NCI-H774 (cell line): Measurements from ENCODE around the gene GPR68.
"Not testable (repeated sequence)": the region's sequence is repeated elsewhere in the genome, so short reads cannot be mapped to it uniquely, and the experiment has no call there.

Source experiments
- DNase-seq: peaks from one replicate; lab custom pipeline; 2025; lab: John Stamatoyannopoulos, UW

Gene GPR68

DNA sequence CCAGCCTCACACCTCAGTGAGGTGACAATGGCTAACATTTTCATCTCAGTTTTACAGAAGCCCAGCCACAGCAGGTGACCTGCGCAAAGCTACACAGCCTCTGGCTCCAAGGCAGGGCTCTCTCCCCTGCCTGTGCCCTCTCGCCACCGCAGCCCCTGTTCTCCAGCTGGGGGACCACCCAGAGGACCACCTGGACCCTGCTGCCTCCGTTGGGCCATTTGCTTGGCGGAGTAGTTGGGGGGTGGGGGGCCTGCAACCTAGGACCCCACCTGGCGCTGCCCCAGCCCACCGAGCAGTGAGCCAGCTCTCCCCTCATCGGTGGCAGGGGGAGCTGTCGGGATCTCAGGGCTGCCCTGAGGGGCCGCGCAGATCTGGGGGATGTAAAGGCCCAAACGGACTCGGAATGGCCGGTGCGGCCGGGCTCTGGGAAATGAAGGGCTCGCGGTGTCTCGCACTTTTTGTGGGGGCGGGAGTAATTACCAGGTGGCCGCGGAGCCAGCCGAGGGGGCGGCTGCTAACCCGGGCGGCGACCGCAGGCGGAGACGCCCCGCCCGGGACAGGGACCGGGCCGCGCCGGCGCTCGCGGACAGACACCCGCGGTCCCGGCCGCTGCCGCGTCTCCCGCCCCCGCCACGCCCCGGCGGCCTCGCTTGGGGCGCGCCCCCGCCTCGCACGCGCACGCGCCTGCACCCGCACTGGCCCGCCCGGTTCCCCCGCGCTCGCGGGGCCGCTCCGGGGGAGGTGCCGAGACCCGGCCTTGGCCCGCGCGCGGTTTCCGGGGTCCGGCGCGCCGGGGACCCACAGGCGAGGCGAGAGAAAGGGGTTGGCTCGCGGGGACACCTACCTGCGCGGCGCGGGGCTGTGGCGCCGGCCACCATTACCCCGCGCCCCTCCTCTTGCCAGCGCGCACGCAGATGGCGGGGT is 8.6 kb upstream of the GPR68 start:
- peak; percentile 58 for DNase-seq

DNA sequence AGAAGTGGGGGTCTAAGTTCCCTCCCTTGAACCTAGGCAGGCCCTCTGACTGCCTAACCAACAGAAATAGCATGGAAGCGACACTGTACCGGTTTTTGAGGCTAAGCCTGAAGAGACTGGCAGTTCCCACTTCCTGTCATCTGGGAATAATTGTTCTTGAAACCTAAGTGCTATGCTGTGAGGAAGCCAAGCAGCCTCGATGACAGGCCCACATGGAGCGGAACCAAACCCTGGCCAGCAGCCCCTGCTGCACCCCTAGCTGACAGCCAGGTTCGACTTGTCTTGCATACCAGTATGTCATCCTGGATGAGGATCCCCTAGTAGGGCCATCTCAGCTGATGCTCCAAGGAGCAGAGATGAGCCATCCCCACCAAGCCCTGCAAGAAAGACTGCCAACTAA is 6.4 kb upstream of the GPR68 start:
- DNase-seq, result no peak

DNA sequence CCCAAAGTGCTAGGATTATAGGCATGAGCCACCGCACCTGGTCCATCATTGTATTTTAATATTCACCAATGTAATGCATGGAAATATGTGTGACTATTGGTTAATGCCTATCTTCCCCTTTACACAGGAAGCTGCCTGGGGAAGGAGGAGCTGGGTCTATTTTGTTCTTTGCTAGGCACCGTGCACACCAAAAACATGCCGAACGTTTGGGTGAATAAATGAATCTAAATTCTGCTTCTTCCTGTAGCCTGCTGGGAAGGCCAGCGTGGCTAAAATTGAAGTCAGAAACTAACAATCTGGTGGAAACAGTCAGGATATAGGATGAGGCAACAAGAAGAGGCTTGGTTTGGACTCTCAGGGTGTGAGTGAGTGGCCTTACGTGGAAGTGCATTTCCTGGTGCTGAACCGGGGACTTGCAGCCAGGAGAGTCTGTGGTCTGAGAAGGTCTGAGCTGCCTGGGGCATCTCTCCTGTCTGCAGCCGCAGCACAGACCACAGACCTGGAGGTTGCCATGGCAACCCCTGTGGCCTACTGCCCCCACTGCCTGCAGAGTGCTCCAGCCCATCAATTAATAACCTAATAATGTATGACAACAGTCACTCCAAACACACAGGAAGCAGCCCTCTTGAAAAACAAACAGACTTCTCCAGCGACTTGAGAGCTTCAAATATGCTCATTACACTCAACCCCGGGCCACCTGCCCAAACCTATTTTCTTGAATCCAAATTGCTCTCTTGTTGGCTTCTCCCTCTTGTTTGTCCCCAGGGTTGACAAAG is 5.5 kb upstream of the GPR68 start:
- DNase-seq, result peak; percentile 81

DNA sequence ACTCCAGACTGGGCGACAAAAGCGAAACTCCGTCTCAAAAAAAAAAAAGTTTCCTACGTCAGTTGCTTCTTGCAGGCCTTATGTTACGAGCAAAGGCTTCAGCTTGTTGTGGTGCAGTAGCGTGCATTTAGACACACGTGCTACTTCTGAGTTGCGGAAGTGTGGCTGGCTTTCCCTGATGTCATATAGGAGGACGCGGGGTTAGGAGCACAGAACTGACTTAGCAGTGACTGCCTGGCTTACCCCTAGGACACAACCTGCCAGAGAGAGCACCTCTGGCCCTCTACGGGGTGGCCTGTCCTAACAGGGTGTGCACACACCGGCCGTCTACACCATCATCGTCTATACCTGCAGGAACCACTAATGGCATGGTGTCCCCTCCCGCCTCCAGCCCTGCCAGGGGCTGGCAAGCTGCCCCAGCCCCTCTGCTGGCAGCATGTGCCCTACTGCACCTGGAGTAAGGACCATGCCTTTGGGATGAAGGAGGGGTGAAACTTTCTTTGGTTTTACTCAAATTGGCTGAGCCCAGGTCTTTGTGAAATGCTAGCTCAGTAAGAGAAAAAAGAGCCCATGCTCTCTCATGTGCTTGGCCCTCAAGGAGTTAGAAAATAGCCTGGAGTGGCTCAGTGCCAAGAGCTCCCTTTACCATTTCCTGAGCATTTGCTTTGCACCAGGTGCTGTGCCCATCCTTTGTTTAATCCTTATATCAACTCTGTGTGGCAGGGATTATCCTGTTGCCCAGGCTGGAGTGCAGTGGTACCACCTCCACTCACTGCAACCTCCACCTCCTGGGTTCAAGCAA is 1.7 kb upstream of the GPR68 start:
- DNase-seq, result peak; percentile 19

DNA sequence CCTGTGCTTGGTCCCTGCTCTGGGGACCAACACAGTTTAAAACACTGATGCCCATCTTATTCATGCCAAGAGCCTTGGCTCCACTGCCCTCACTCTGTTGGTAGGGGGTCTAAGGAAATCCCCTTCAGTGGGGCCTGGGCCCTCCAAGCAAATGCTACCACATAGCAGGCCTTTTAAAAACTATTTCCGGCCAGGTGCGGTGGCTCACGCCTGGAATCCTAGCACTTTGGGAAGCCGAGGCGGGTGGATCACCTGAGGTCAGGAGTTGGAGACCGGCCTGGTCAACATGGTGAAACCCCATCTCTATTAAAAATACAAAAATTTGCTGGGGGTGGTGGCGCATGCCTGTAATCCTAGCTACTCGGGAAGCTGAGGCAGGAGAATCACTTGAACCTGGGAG is 1.1 kb upstream of the GPR68 start:
- not testable (repeated sequence) for DNase-seq

DNA sequence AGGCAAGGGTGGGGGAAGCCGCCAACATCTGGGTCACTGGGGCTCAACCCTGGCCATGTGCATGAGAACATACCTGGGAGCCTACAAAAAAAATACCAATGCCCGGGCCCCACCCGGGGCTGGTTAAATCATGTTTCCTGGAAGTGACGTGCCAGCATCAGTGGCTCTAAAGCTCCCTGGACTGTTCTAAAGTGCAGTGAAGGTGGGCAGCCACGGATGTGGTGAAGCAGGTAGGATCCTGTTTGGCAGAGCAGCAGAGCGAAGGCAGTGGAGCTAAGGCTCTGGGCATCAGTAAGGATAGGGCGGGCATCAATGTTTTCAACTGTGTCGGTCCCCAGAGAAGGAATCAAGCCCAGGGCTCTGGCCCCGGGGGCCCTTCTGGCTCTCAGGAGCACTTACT is 525 bp upstream of the GPR68 start:
- no peak for DNase-seq

DNA sequence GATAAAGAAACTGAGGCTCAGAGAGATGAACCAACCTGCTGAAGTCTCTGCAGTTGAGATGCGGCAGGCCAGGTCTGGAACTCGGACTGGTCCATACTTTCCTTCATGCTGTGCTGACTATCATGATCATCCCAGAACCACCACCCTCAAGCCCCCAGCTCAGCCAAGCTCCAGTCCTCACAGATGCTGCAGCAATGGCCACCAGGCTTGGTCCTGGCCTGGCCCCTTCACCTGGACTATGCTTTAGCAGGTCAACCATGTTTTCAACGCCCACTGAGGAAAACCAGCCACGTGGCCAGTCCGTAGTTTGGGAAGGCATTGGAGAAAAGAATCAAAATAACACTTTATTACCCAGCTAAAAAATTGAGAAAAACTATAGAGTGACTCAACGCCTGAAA is 1.4 kb downstream of the GPR68 start:
- DNase-seq, result no peak

DNA sequence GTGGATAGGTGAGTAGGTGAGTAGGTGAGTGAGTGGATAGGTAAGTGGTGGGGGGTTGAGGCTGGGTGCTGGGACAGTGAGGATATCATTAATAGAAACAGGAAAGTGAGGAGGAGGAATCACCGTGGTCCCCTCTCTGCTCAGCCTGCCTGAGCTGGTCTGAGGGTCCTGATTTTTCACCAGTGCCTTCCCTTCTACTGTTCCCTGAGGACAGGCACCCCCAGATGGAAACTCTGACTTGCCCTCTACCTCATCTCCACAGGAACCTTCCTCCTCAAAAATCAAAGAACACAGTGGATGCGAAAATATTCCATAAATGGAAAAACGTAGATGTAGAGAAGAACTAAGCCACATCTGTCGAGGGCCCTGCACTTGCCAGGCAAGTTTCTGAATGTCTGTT is 1.9 kb downstream of the GPR68 start:
- no peak for DNase-seq

DNA sequence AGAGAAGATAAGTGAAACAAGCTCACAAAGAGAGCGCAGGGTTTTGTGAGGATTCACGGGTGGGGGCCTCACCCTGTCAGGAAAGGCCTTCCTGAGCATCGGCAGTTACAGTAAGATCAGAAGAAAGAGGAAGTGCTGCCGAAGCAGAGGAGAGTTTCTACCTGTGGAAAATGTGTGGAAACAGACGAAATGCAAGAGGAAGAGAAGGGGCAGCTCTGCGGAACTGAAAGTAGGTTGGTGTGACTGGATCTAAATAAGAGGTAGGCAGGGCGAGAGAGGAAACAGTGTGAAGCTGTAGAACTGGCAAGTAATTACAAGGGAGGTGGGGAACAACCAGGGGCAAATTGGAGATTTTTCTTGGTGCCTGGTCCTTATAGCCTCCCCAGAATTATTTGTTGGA is 2.6 kb downstream of the GPR68 start:
- DNase-seq, result no peak

DNA sequence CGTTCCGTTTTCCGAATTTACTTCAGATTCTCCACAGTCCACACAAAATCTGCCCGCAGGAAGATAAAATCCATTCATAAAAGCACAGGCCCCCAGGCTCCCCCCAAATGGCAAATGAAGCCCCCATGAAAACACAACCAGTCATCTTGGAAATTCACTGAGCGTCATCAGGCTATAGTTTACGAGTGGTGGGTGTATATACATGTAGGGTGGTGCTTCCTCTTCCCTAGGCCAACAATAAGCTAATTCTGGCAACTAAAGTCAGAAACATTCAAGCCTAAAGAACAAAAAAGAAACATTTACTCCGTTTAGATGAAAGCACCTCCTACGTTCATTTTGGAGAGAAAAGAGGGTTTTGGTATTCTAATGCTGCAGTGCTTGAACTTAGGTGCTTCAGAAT is 5.8 kb downstream of the GPR68 start:
- DNase-seq, result no peak

DNA sequence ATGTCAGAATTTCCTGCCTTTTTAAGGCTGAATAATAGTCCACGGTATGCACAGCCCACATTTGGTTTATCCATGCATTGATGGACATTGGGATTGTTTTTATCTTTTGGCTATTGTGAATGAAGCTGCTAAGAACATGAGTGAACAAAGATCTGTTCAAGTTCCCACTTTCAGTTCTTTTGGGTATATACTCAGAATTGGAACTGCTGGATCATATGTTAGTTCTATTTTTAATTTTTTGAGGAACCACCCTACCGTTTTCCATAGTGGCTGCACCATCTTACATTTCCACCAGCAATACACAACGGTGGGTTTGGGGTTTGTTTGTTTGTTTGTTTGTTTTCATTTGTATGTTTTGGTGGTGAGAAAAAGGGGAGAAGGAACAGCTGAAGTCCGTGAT is 6.4 kb downstream of the GPR68 start:
- no peak for DNase-seq

DNA sequence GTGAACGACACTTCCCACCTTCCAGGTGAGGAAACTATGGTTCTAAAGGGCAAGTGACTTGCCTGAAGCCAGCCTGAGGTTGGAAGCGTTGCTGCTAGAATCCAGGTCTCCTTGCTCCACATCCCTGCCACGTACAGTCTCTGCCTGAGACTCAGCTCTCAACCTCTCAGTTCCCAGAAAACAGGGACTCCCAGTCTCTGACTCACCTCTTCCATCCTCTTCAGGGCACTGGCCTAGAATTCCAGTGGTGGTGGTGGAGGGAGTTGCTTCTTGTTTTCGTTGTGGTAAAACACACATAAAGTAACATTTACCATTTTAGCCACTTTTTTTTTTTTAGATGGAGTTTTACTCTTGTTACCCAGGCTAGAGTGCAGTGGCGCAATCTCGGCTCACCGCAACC is 7.3 kb downstream of the GPR68 start:
- DNase-seq, result no peak

DNA sequence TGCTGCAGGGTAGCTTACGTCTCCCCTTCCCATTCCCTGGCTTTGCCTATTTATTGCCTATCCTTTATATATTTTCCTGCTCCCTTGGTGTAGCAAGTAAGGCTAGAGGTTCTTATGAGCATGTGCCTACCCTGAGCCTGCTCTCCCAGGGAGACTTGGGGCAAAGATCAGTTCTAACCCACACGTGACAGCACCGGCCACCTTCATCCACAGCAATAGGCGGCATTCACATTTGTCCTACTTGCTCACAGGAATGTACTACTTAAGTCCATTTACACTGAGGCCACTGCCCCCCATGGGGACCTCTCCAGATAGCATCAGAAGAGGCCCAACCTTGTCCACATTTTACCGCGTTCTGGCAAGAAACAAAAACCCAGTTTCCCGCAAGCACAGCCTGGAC is 8.7 kb downstream of the GPR68 start:
- DNase-seq, result no peak

DNA sequence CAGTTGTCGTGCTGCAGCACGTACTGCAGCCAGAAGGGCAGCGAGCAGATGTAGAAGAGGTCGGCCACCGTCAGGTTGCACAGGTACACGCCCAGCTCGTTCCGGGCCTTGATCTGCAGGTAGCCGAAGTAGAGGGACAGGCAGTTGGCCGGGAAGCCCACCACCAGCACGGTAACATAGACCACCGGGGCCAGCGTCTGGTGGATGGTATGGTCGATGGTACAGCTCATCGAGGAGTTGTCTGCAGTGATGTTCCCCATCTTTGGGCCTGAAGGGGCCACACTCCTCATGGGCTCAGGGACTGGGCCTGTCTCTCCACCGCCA is 9.8 kb downstream of the GPR68 start:
- no peak for DNase-seq

DNA sequence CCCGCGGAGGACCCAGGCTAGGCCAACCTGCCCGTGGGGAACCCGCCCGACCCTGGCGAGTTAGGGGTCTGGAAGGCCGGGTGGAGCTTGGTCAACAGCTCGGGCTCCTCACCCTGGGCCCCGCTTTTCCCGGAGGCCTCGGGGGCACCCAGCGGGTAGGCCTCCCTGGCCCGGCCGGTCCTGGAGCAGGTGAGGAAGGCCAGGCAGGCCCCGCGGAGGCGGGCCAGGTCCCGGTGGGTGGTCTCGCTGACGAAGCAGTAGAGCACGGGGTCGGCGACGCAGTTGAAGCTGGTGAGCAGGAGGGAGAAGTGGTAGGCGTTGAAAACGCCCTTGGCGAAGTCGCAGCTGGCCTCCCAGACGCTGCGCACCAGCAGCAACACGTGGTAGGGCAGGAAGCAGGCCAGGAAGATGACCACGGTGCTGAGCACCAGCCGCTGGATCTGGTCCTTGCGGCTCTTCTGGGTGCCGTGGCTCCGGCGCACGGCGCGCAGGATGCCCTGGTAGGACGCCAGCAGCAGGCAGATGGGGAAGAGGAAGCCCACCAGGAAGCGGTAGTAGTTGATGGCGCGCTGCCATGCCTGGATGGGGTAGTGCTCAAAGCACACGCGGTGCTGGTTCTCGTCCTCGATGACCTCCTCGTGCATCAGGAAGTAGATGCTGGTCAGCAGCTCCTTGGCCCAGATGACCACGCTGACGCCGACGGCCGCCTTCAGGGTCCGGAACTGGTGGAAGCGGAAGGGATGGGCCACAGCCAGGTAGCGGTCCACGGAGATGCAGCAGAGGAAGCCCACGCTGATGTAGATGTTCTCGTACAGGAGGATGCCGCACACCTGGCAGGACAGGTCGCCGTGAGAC is 10.3 kb downstream of the GPR68 start:
- no peak for DNase-seq

DNA sequence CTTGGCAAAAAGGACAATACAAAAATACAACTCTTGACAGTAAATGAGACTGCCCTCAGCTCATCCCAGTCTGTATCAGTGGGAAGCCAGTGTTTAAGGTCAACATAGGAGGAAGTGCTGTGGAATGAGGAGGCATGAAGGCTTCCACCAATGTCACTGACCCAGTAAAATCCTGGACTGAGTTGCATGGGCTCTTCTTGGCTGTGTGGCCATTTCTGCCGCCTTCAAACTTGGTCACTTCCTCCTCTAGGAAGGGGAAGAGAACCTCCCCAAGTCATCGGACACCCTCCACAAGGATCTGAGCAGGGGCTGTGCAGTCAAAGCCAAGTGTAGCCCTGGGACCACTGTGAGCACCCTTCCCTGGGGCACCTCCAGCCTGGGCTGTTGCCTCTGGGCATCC is 11.9 kb downstream of the GPR68 start:
- no peak for DNase-seq

DNA sequence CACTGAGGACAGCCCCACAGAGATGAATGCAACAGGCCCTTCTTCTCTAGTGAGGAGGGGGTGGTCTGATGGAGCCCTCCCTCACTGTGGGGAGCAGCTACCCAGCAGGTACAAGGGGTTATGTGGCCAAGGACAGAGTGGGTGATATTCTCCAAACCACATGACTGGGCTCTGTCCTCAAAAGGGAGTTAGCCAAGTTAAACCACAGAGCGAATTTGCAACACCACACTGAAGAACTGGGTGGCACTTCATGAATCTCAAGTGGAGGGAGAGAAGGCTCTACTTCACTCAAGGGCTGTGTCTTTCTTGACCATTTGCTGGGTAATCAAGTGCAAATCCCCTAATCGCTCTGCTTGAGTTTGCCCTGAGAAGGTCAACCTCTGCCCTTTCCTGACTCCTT is 12.5 kb downstream of the GPR68 start:
- no peak for DNase-seq

DNA sequence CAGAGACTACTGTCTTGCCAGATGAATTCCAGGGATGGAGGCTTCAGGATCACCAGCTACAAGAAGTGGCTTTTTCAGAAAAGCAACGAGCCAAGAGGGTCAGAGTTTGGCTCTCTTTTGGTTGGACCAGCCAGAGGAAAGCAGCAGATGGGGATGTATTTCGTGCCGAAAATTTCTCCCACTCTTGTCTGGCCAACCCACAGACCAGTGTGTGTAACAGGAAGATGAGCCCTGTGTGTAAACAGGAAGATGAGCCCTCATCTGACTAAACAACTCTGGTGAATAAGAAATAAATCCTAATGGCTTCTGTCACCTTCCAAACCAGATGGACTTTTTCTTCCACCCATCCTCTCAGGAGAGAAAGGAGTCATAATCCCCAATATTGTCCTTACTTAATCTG is 13.1 kb downstream of the GPR68 start:
- DNase-seq, result no peak

DNA sequence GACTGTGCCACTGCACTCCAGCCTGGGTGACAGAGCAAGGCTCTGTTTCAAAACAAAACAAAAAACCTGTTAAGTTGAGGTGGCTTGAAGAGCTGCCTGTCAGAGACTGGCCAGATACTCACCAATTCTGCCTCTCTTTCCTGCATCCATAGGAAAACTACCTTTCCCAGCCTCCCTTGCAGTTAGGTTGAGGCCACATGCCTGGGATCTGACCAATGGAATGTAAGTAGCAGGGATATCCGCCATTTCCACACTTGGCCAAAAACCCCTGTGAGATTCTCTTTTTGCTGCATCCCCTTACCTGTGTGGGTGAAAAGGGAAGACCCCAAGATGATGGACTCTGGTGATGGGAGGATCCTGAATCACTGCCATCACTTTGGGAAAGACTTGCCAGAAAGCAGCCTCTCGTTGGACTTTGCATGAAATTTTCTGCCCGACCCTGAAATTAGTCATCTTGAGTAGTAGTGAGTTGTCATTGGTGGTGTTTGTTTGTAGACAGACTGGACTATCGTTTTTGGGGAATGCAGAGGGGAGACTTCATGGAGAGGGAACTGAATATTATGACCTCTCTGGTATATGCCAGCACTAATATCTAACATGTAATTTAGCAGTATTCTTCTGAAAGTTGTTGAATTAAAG is 14.0 kb downstream of the GPR68 start:
- no peak for DNase-seq

DNA sequence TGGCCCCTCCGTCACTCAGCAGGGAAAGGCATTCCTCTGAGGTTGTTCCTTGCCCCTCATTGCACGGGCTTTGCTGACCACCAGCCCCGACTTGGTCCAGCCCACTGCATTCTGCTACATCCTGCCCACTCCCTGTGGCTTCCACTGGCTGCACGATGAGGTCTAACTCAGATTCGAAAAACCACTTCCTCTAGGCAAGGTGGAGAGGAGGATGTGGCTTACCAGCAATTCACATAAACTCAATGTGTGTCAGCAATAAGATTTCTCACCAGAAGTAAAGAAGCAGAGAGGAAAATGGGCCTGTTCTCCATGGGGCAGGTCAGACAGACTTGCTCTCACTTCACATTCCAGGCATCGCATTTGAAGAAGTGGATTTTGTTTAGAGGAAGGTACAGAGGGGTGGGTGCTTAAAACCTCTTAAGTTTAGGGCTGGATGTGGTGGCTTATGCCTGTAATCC is 14.7 kb downstream of the GPR68 start:
- no peak for DNase-seq

DNA sequence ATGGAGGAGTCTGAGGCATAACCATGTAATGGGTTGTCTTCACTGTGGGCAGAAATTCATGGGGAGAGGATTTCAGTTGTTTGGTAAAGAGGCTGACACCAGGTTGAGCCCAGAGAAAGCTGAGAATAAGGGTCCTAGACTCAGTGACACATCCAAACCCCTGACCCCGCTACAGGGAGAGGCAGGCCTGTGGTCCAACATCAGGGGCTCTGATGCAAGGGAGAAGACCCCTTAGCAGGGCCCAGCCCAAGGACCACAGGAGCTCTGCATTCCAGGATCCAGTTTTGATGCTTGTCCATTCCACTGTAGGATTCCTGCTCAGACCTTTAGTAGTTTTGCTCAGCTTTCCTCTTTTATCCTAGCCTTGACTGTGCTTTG is 15.5 kb downstream of the GPR68 start:
- no peak for DNase-seq
